OCI-LY7 (cell line): Measurements from ENCODE around the gene TMIGD2. TPM values are rescaled to one million over a fixed set of nuclear protein-coding genes. Genes with fewer than 3 reads are reported as not detected.
"Not testable (repeated sequence)": the region's sequence is repeated elsewhere in the genome, so short reads cannot be mapped to it uniquely, and the experiment has no call there.

Experiments used
- BruUV-seq: library from RNA; stranded (reverse); fragments of 400-500 nt; replicated peaks from 2 replicates; lab custom pipeline; 2021; lab: Mats Ljungman, UMichigan
- CTCF ChIA-PET: fragments of 300-600 bp; sonication (Branson Sonifier 250); formaldehyde crosslinking; loops from one replicate; lab custom pipeline; 2022; ENCODE audit warnings: antibody characterized with exemption; ENCODE audit not compliant: unreplicated experiment; lab: Charles Lee
- POLR2A ChIA-PET: fragments of 300-600 bp; sonication (Branson Sonifier 250); formaldehyde crosslinking; loops from one replicate; lab custom pipeline; 2022; ENCODE audit warnings: antibody characterized with exemption; lab: Charles Lee
- DNase-seq: peaks from one replicate; pipeline ENCODE4 v3.0.0-alpha.2; 2015; ENCODE audit warnings: low spot score
- H2AFZ ChIP-seq: fragments of 200-600 bp; sonication (generic), shearing (Covaris generic); 2 replicates; pipeline ENCODE4 v1.6.1; 2014; ENCODE audit warnings: mild to moderate bottlenecking, antibody characterized with exemption, low read length, moderate library complexity
- H3K27ac ChIP-seq: fragments of 200-600 bp; sonication (generic); 2 replicates; pipeline ENCODE4 v1.5.1; 2014; ENCODE audit warnings: mixed run types, low read depth, mild to moderate bottlenecking, moderate library complexity, low read length, inconsistent platforms; ENCODE audit not compliant: poor library complexity, severe bottlenecking
- H3K36me3 ChIP-seq: fragments of 200-600 bp; sonication (generic); 2 replicates; pipeline ENCODE4 v1.6.1; 2014; ENCODE audit warnings: mild to moderate bottlenecking, antibody characterized with exemption, low read length, moderate library complexity, mixed read lengths; ENCODE audit not compliant: insufficient read depth
- H3K4me1 ChIP-seq: fragments of 200-600 bp; sonication (generic); 2 replicates; pipeline ENCODE4 v1.5.1; 2014; ENCODE audit warnings: mild to moderate bottlenecking, low read length; ENCODE audit not compliant: insufficient read depth, poor library complexity, severe bottlenecking
- H3K4me2 ChIP-seq: fragments of 200-600 bp; sonication (generic); 2 replicates; pipeline ENCODE4 v1.6.1; 2014; ENCODE audit warnings: mild to moderate bottlenecking, low read length
- H3K4me3 ChIP-seq: fragments of 200-600 bp; sonication (generic); 2 replicates; pipeline ENCODE4 v1.5.1; 2014; ENCODE audit warnings: mild to moderate bottlenecking, low read depth, low read length; ENCODE audit not compliant: poor library complexity, severe bottlenecking
- H3K79me2 ChIP-seq: fragments of 200-600 bp; sonication (generic); 2 replicates; pipeline ENCODE4 v1.6.1; 2016; ENCODE audit warnings: low read depth, mild to moderate bottlenecking, low read length, moderate library complexity, mixed read lengths; ENCODE audit not compliant: insufficient read depth
- H3K9me2 ChIP-seq: fragments of 200-600 bp; sonication (generic); 2 replicates; pipeline ENCODE4 v1.6.1; 2016; ENCODE audit warnings: mild to moderate bottlenecking, low read length, mixed read lengths; ENCODE audit not compliant: insufficient read depth
- H3K9me3 ChIP-seq: fragments of 200-600 bp; sonication (generic); 2 replicates; pipeline ENCODE4 v1.6.1; 2014; ENCODE audit warnings: mild to moderate bottlenecking, mixed run types, low read length, mixed read lengths
- H4K20me1 ChIP-seq: fragments of 200-600 bp; sonication (generic); 2 replicates; pipeline ENCODE4 v1.6.1; 2014; ENCODE audit warnings: mild to moderate bottlenecking, antibody characterized with exemption, low read length, moderate library complexity, mixed read lengths; ENCODE audit not compliant: insufficient read depth
- CTCF ChIP-seq: fragments of 200-600 bp; sonication (generic); conservative IDR thresholded peaks from 2 replicates; pipeline ENCODE4 v1.5.1; 2014; ENCODE audit warnings: mild to moderate bottlenecking, antibody characterized with exemption, low read length, moderate library complexity, mixed read lengths
- EZH2phosphoT487 ChIP-seq: fragments of 200-600 bp; sonication (generic); IDR thresholded peaks from 2 replicates; pipeline ENCODE4 v1.6.1; 2018; ENCODE audit warnings: low read depth, borderline replicate concordance, mild to moderate bottlenecking, mixed run types, antibody characterized with exemption, low read length, moderate library complexity, mixed read lengths
- intact Hi-C: fragments of 100-400 bp; cut with micrococcal nuclease; formaldehyde crosslinking; loops from one replicate; pipeline ENCODE4 v1.10.0; 2022; ENCODE audit not compliant: unreplicated experiment
- total RNA-seq, 2 experiments: library from RNA; depleted of rRNA in 1 of 2; stranded (reverse); fragments of >200 nt in 1 of 2; shearing (Covaris generic) in 1 of 2; gene quantifications; 2 replicates each; pipeline ENCODE4 v1.2.3, GENCODE V29; 2014 to 2022

Gene TMIGD2
- total RNA-seq, 2 experiments from 2014 or later, result 0.44 to 2.7 TPM

- Histone ChIP-seq H3K27ac (no peak overlapping the region), H3K36me3 (peaks cover 86% of the 10 kb centered on the region), H3K4me2 (no peak overlapping the region), H4K20me1 (no peaks in the 10 kb centered on the region), H3K9me2 (no peaks in the 10 kb centered on the region), H3K79me2 (no peaks in the 10 kb centered on the region), H2AFZ (no peak overlapping the region), H3K4me3 (no peak overlapping the region), H3K9me3 (peaks cover 17% of the 10 kb centered on the region; the same call in 1 of the 2 replicates), H3K4me1 (no peaks in the 10 kb centered on the region)
- intact Hi-C loops, result no loop called here
- ChIA-PET POLR2A (no interaction called here), CTCF (no interaction called here)
- BruUV-seq, result no TSS peak
- DNase-seq, result no peak
- TF ChIP-seq EZH2phosphoT487 (no peak), CTCF (no peak)
Measured at GRCh38 chr19:4257025-4257424, 45.2 kb downstream of the TMIGD2 start.

DNA sequence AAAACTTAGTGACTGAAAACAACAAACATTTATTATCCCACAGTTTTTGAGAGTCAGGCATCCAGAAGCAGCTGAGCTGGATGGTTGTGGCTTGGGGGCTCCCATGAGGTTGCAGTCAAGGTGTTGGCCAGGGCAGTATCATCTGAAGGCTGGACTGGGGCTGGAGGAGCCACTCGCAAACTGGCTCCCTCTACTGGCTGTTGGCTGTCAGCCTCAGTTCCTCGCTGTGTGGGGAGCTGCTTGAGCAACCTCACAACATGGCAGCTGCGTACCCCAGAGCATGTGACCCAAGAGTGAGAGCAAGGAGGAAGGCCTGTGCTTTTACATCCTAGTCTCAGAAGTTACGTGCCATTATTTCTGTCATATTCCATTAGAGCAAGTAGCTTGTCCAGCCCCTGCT lies 45.6 kb downstream of the TMIGD2 start:
- DNase-seq, result no peak
- CTCF ChIA-PET, result no interaction called here
- Histone ChIP-seq H3K79me2 (no peaks in the 10 kb centered on the region), H4K20me1 (no peaks in the 10 kb centered on the region), H2AFZ (no peak overlapping the region), H3K27ac (no peak overlapping the region), H3K36me3 (peaks cover 86% of the 10 kb centered on the region), H3K4me2 (no peak overlapping the region), H3K9me2 (no peaks in the 10 kb centered on the region), H3K4me1 (no peaks in the 10 kb centered on the region), H3K4me3 (no peak overlapping the region), H3K9me3 (peaks cover 17% of the 10 kb centered on the region; the same call in 1 of the 2 replicates)
- intact Hi-C loops, result no loop called here
- no TSS peak for BruUV-seq
- POLR2A ChIA-PET, result no interaction called here
- TF ChIP-seq EZH2phosphoT487 (no peak), CTCF (peak; percentile 67)

DNA sequence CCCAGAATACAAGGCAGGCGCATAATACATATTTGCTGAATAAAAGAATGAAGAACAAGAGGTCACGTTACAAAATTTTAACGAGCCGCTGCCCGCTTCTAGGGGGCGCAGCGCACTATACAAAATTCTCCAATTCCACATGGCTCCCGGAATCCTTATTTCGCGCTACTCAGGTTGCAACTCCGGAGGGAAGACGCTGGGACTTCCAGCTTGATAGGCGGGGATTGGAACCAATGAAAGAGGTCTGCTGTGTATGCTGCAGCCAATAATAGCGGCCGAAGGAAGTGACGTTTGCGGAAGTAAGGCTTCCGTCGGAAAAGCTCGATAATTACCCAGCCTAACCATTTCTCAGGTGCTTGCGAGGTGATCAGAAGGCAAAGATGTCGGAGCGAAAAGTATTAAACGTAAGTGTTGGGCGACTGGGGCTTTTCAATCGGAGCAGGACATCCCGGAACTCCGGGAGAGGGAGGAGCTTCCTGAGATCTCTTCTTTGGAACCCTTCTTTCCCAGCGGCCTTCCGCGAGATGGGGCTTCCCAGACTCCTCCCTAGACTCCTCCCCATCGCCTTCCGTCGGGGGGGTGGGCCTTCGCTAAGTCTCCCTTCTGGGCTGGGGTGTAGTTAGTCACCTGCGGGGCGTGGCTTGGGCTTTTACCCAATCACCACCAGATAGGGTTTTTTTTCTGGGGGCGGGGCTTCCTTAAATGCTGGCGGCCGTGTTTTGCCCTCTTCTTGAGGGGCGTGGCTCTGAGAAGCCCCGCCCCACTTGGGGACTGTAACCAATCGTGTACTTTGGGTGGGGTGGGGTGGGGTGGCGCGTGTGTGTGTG lies 55.2 kb downstream of the TMIGD2 start, which contains the start of gene YJU2:
Gene YJU2 (plus strand): TSS at position 314 of the 827 bp plus-strand sequence. CDS start 67 bp downstream, at position 381.
- Histone ChIP-seq H3K9me2 (no peaks in the 10 kb centered on the region), H4K20me1 (peaks cover 6% of the 10 kb centered on the region; the same call in 1 of the 2 replicates), H3K4me1 (peaks cover 27% of the 10 kb centered on the region), H2AFZ (peak within 1 kb of the TSS; percentile 89), H3K36me3 (peaks cover 37% of the 10 kb centered on the region), H3K9me3 (peaks cover 3% of the 10 kb centered on the region; the same call in 1 of the 2 replicates), H3K4me2 (peak within 1 kb of the TSS; percentile 79), H3K27ac (peak within 1 kb of the TSS; percentile 83), H3K4me3 (peak within 1 kb of the TSS; percentile 74), H3K79me2 (peaks cover 14% of the 10 kb centered on the region)
- TSS peak; percentile 95 for BruUV-seq
- peak; percentile 100 for DNase-seq
- no peak for TF ChIP-seq EZH2phosphoT487
- peak; percentile 86 for TF ChIP-seq CTCF
- intact Hi-C loops, result loop anchor here (2.0 to 5.0 kb wide), 3 partner anchors 64 to 260 kb away; partner anchors contain the start of genes ANKRD24, EEF2, SIRT6 and ZBTB7A
- POLR2A ChIA-PET, result interaction anchor here (0.6 to 1.2 kb wide), 2 partner anchors 20 to 259 kb away, joined by 3 to 8 read pairs; no protein-coding TSS in a partner anchor
- CTCF ChIA-PET, result no interaction called here

DNA sequence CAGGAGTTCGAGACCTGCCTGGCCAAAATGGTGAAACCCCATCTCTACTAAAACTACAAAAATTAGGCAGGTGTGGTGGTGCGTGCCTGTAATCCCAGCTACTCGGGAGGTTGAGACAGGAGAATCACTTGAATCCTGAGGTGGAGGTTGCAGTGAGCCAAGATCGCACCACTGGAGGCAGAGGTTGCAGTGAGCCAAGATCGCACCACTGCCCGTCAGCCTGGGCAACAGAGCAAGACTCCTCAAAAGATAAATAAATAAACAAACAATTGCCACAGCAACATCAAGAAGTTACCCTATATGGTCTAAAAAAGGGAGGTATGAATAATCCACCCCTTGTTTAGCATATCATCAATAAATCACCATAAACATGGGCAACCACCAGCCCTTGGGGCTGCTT lies 56.3 kb downstream of the TMIGD2 start:
- H3K9me3 ChIP-seq, BruUV-seq, H3K9me2 ChIP-seq, CTCF ChIA-PET, DNase-seq, POLR2A ChIA-PET, H4K20me1 ChIP-seq: not testable (repeated sequence)
- peaks cover 31% of the 10 kb centered on the region for H3K4me1 ChIP-seq
- intact Hi-C loops, result loop anchor here (2.0 to 5.0 kb wide), 3 partner anchors 63 to 259 kb away; partner anchors contain the start of genes ANKRD24, EEF2, SIRT6 and ZBTB7A
- peaks cover 26% of the 10 kb centered on the region for H3K36me3 ChIP-seq
- H3K79me2 ChIP-seq, result peaks cover 14% of the 10 kb centered on the region
- H3K27ac ChIP-seq, result peak overlapping the region; percentile 83
- peak overlapping the region; percentile 74 for H3K4me2 ChIP-seq
- H2AFZ ChIP-seq, result peak overlapping the region; percentile 89
- H3K4me3 ChIP-seq, result peak overlapping the region; percentile 74
